Measurements from ENCODE around the gene GRID1. TPM values are rescaled to one million over a fixed set of nuclear protein-coding genes. Genes with fewer than 3 reads are reported as not detected.

The GRID1 gene
- total RNA-seq, 1 experiment from 2014 or later = 5.6 TPM

- no TSS peak for BruUV-seq (replicated peaks)
Measured at GRCh38 chr10:86370006-86370585, 3.5 kb upstream of the GRID1 start.

More at GRCh38 chr10:86370006-86370585, 3.5 kb upstream of the GRID1 start:
- ChIA-PET POLR2A (no interaction called here), CTCF (no interaction called here), RAD21 (ENCODE audit: low non-redundant PET in 1 of 2, low total read pairs in 2 of 2, uncharacterized antibody in 2 of 2, unreplicated experiment in 2 of 2) (no interaction called here)
- Histone ChIP-seq H2AFZ (ENCODE audit: low read depth, low read length, poor library complexity, severe bottlenecking) (no peak overlapping the region), H3K4me1 (ENCODE audit: control insufficient read depth in 1 of 2, insufficient read depth in 2 of 2, low read length in 2 of 2) (peaks cover 6 to 14% of the 10 kb centered on the region in 2 experiments; a peak in 3 of 4 replicates), H3K4me3 (replicated peaks in 1 of 2; ENCODE audit: low read depth in 1 of 2, low read length in 2 of 2) (no peak overlapping the region), H3K27ac (ENCODE audit: low read depth, low read length) (no peak overlapping the region), H3K36me3 (ENCODE audit: control insufficient read depth in 1 of 2, insufficient read depth in 2 of 2, low read length in 2 of 2) (no peaks in the 10 kb centered on the region), H3K9ac (ENCODE audit: low read length) (no peak overlapping the region), H3K4me2 (ENCODE audit: low read length) (no peak overlapping the region), H3K79me2 (ENCODE audit: insufficient read depth, low read length) (no peaks in the 10 kb centered on the region), H3K9me2 (ENCODE audit: insufficient read depth) (no peaks in the 10 kb centered on the region), H4K20me1 (ENCODE audit: insufficient read depth) (no peaks in the 10 kb centered on the region), H3K27me3 (ENCODE audit: insufficient read depth, low read length) (no peaks in the 10 kb centered on the region), H3K9me3 (ENCODE audit: control insufficient read depth in 1 of 2, insufficient read depth in 1 of 2, low read depth in 1 of 2, low read length in 2 of 2) (no peaks in the 10 kb centered on the region)
- intact Hi-C loops (cut with micrococcal nuclease) = loop anchor here (10.0 kb wide), 1 partner anchor 1525 kb away; no protein-coding TSS in a partner anchor
- DNase-seq (ENCODE audit: low read depth, low spot score) = no peak
- TF ChIP-seq, protein P1, sequence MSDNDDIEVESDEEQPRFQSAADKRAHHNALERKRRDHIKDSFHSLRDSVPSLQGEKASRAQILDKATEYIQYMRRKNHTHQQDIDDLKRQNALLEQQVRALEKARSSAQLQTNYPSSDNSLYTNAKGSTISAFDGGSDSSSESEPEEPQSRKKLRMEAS (IDR thresholded peaks at IDR 0.05) = no peak
- no peak for TF ChIP-seq SP1 (IDR thresholded peaks at IDR 0.05; ENCODE audit: low read depth)
- no peak for TF ChIP-seq ATF3 (IDR thresholded peaks at IDR 0.05)
- TF ChIP-seq EGR1 (IDR thresholded peaks at IDR 0.05; ENCODE audit: low read depth) = no peak
- TF ChIP-seq, protein P2, sequence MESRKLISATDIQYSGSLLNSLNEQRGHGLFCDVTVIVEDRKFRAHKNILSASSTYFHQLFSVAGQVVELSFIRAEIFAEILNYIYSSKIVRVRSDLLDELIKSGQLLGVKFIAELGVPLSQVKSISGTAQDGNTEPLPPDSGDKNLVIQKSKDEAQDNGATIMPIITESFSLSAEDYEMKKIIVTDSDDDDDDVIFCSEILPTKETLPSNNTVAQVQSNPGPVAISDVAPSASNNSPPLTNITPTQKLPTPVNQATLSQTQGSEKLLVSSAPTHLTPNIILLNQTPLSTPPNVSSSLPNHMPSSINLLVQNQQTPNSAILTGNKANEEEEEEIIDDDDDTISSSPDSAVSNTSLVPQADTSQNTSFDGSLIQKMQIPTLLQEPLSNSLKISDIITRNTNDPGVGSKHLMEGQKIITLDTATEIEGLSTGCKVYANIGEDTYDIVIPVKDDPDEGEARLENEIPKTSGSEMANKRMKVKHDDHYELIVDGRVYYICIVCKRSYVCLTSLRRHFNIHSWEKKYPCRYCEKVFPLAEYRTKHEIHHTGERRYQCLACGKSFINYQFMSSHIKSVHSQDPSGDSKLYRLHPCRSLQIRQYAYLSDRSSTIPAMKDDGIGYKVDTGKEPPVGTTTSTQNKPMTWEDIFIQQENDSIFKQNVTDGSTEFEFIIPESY (IDR thresholded peaks at IDR 0.05; ENCODE audit: extremely low read depth, insufficient replicate concordance, low read length) = no peak
- no peak for TF ChIP-seq FOSL1 (IDR thresholded peaks at IDR 0.05; ENCODE audit: low read depth)
- TF ChIP-seq EZH2 (IDR thresholded peaks at IDR 0.05) = no peak
- ATAC-seq = no peak

Data from HCT116 (cell line).